Measurements from ENCODE around the gene MAD1L1. TPM values are rescaled to one million over a fixed set of nuclear protein-coding genes. Genes with fewer than 3 reads are reported as not detected.
A peak's percentile ranks its signal among the peaks of the same experiment; 100 is the strongest.

Gene MAD1L1
- total RNA-seq, 2 donors from 2014 or later = 39.5 to 79.4 TPM

- Mint-ChIP-seq H3K27ac (no peak overlapping the region), H3K9me3 (no peaks in the 10 kb centered on the region), H3K4me1 (ENCODE audit: low read depth in 2 of 2) (peaks cover 0 to 7% of the 10 kb centered on the region in 2 donors)
Observed at GRCh38 chr7:1993031-1993695, 239.6 kb downstream of the MAD1L1 start.

DNA sequence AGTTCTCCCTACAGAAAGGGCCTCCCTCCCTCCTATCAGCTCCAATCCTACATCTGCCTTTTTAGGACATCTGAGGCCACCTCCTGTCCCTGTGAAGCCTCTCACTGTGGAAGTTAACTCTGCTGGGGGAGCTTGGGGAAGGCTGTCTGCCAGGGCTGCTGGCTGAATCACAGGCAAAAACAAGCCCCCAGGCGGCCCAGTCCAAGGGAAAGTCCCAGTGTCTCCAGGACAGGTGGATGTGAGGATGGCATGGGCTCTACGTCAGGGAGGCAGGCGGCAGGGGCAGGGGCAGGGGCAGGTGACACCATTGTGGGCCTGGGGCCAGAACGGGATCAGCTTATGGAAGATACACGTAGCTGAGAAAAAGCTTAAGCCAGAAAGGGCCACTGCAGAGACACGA is 240.2 kb downstream of the MAD1L1 start:
- Mint-ChIP-seq H3K36me3 (no peaks in the 10 kb centered on the region), H3K4me1 (ENCODE audit: low read depth in 2 of 2) (peaks cover 0 to 12% of the 10 kb centered on the region in 2 donors), H3K27ac (no peak overlapping the region), H3K4me3 (no peak overlapping the region), H3K27me3 (no peaks in the 10 kb centered on the region), H3K9me3 (no peaks in the 10 kb centered on the region)
- DNase-seq (ENCODE audit: low spot score) (no peak), ATAC-seq (no peak)

More at GRCh38 chr7:1993031-1993695, 239.6 kb downstream of the MAD1L1 start:
- H3K36me3 Mint-ChIP-seq = no peaks in the 10 kb centered on the region
- ATAC-seq (no peak), DNase-seq (ENCODE audit: low spot score) (no peak)
- H3K4me3 Mint-ChIP-seq = no peak overlapping the region
- no peaks in the 10 kb centered on the region for H3K27me3 Mint-ChIP-seq

DNA sequence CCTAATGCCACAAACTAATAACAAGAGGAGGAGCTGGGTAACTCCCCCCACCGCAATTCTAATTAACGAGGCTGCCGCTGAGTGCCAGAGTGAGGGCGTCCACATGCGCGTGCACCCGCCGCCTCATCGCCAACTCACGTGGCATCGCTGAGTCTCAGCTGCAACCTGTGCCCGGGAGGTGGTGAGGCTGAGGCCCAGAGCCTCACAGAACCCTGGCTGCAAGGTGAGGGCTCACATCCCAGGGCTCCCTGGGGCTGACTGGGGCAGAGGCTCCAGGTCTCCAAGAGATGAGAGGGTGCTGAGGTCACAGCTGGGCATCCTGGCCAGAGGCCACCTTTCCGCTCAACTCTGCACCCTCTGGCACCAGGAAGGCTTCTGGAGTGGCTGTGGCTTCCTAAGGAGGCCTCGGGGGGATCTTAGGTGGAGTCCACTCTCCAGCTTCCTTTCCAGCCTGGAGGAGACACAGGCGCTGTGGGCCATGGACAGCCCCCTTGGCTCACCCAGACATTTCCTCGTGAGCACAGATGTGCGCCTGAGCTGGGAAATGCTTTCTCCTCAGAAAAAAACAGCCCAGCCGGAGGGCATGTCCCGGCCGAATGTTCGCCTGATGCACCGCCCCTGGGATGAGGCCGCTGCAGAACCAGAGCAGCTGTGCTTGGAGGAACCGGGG is 242.6 kb downstream of the MAD1L1 start:
- no peak overlapping the region for H3K4me3 Mint-ChIP-seq
- no peaks in the 10 kb centered on the region for H3K27me3 Mint-ChIP-seq
- H3K36me3 Mint-ChIP-seq = peaks cover 6% of the 10 kb centered on the region
- H3K9me3 Mint-ChIP-seq = no peaks in the 10 kb centered on the region
- H3K4me1 Mint-ChIP-seq (ENCODE audit: low read depth in 2 of 2) = peaks cover 20 to 30% of the 10 kb centered on the region in 2 donors
- DNase-seq (ENCODE audit: low spot score) (peak; percentile 41), ATAC-seq (no peak)
- H3K27ac Mint-ChIP-seq = no peak overlapping the region

DNA sequence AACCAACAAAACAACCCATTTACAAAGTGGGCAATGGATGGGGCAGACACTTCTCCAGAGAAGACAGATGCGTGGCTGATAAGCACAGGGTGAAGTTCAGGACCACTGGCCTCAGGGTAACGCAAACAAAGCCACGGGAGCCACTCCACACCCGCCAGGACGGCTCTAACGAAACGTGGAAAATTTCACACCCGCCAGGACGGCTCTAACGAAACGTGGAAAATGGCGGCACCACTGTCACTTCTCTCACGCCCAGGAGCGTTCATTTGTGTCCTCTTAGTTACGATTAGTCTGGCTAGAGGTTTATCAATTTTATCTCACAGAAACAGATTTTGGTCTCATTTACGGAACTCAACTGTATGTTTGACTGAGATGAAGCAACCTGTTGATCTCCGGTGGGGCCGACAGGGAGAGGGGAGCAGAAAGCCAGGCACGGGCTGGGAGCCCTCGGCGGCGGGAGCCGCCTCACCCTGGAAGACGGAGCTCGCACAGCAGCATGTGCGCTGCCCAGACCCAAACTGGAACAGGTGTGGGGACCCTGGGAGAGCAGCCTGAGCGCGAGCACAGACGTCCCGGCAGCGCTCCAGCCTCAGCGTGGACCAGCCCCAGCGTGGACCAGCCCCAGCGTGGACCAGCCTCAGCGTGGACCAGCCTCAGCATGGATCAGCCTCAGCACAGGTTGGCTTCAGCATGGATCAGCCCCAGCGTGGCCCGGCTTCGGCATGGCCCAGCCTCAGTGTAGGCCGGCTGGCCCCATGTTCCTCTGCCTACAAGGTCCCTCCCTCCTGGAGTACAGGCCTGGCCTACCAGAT is 243.5 kb downstream of the MAD1L1 start:
- Mint-ChIP-seq H3K36me3 (peaks cover 6% of the 10 kb centered on the region), H3K4me1 (ENCODE audit: low read depth in 2 of 2) (peaks cover 20 to 30% of the 10 kb centered on the region in 2 donors), H3K27me3 (no peaks in the 10 kb centered on the region), H3K9me3 (no peaks in the 10 kb centered on the region), H3K27ac (no peak overlapping the region), H3K4me3 (no peak overlapping the region)
- DNase-seq (ENCODE audit: low spot score) (no peak), ATAC-seq (no peak)

- DNase-seq (ENCODE audit: low spot score) (no peak), ATAC-seq (no peak)
- H3K9me3 Mint-ChIP-seq = no peaks in the 10 kb centered on the region
- no peaks in the 10 kb centered on the region for H3K27me3 Mint-ChIP-seq
- H3K4me3 Mint-ChIP-seq = no peak overlapping the region
- peaks cover 20 to 26% of the 10 kb centered on the region in 2 donors for H3K4me1 Mint-ChIP-seq (ENCODE audit: low read depth in 2 of 2)
- H3K36me3 Mint-ChIP-seq = peaks cover 6% of the 10 kb centered on the region
- no peak overlapping the region for H3K27ac Mint-ChIP-seq
Observed at GRCh38 chr7:1988533-1988930, 244.2 kb downstream of the MAD1L1 start.

- Mint-ChIP-seq H3K9me3 (no peaks in the 10 kb centered on the region), H3K36me3 (peaks cover 6% of the 10 kb centered on the region), H3K4me1 (ENCODE audit: low read depth in 2 of 2) (peaks cover 20 to 26% of the 10 kb centered on the region in 2 donors), H3K27ac (peak overlapping the region in 1 of 2 donors; percentile 64), H3K27me3 (no peaks in the 10 kb centered on the region), H3K4me3 (no peak overlapping the region)
- ATAC-seq = no peak
- DNase-seq (ENCODE audit: low spot score) = peak; percentile 58
Observed at GRCh38 chr7:1987591-1988532, 244.9 kb downstream of the MAD1L1 start.

GRCh38 chr7:1987084-1987535 is 245.6 kb downstream of the MAD1L1 start:
- peak; percentile 56 for DNase-seq (ENCODE audit: low spot score)
- peaks cover 20 to 26% of the 10 kb centered on the region in 2 donors for H3K4me1 Mint-ChIP-seq (ENCODE audit: low read depth in 2 of 2)
- H3K27ac Mint-ChIP-seq = peak overlapping the region; percentile 64 to 79
- ATAC-seq = peak in 1 of 2 donors; percentile 8
- peak overlapping the region; percentile 82 for H3K4me3 Mint-ChIP-seq
- H3K27me3 Mint-ChIP-seq = no peaks in the 10 kb centered on the region
- no peaks in the 10 kb centered on the region for H3K9me3 Mint-ChIP-seq
- H3K36me3 Mint-ChIP-seq = peaks cover 6% of the 10 kb centered on the region

DNA sequence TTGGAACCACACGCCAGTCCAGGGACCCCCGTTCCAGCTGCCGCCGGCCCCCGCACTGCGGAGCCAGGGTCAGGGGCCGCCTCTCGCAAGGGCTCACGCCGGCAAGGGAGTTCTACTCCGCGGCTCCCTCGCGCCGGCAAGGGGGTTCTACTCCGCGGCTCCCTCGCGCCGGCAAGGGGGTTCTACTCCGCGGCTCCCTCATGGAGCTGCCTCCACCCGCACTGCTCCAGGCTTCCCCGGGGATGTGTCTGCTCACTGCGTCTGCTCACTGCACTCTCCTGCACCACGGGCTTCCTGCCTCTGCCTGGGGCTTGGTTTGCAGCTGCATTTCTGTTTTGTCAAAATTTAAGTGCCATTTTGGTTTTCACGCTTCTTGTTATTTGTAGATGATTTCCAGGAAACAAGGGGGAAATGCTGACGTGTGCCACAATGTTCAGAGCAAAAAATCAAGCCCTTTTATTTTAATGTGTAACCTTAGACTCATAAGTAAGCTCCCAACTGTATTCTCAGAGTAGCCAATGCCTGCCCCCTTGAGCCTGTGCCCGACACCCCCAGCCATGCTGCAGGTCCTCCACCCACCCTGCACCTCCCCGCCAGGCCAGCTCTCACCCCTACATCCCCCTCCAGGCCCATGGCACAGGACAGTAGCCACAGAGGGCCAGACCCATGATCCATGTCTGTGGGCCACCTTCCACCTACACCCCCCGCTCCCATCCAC is 246.2 kb downstream of the MAD1L1 start:
- DNase-seq (ENCODE audit: low spot score) = peak; percentile 64
- peak; percentile 83 to 85 for ATAC-seq
- Mint-ChIP-seq H3K4me1 (ENCODE audit: low read depth in 2 of 2) (peaks cover 20 to 26% of the 10 kb centered on the region in 2 donors), H3K36me3 (peaks cover 6% of the 10 kb centered on the region), H3K27ac (peak overlapping the region; percentile 64 to 79), H3K4me3 (peak overlapping the region; percentile 82), H3K27me3 (no peaks in the 10 kb centered on the region), H3K9me3 (no peaks in the 10 kb centered on the region)

- no peak overlapping the region for H3K4me3 Mint-ChIP-seq
- H3K4me1 Mint-ChIP-seq (ENCODE audit: low read depth in 2 of 2) = peaks cover 20 to 26% of the 10 kb centered on the region in 2 donors
- H3K36me3 Mint-ChIP-seq = peaks cover 6% of the 10 kb centered on the region
- H3K9me3 Mint-ChIP-seq = no peaks in the 10 kb centered on the region
- no peaks in the 10 kb centered on the region for H3K27me3 Mint-ChIP-seq
- H3K27ac Mint-ChIP-seq = no peak overlapping the region
- no peak for DNase-seq (ENCODE audit: low spot score)
- no peak for ATAC-seq
Observed at GRCh38 chr7:1985936-1986335, 246.8 kb downstream of the MAD1L1 start.

DNA sequence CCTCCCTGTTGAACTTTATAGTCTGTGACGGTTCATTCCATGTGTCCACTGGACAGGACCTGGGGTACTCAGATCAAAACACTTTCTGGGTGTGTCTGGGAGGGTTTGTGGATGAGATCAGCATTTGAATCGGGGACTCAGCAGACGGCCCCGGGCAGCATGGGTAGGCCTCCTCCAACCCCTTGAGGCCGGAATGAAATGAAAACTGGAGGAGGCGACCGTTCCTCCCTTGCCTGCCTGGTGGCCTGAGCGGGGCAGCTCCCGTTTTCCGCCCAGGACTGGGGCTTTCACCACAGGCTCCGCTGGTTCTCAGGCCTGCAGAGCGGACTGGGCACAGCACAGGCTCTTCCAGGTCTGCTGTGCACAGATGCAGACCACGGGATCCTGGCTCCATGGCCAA is 247.7 kb downstream of the MAD1L1 start:
- Mint-ChIP-seq H3K27ac (no peak overlapping the region), H3K27me3 (peaks cover 0 to 2% of the 10 kb centered on the region in 2 donors), H3K4me1 (ENCODE audit: low read depth in 2 of 2) (peaks cover 20 to 26% of the 10 kb centered on the region in 2 donors), H3K9me3 (no peaks in the 10 kb centered on the region), H3K4me3 (no peak overlapping the region), H3K36me3 (peaks cover 6% of the 10 kb centered on the region)
- DNase-seq (ENCODE audit: low spot score) (no peak), ATAC-seq (no peak)

DNA sequence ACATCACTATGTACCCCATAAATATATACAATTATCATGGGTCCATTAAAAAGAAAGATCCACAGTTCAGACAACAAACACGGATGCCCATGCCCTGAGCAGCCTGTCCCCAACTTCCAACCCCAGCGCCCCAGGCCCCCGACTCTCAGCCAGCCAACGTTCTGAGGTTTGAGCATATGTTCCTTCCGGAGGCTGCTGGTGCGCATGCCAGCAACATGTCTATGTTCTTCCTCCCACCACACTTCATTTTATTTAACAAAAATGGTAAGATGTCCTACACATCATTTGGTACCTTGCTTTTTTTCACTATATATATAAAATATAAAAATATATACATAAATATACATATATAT is 250.9 kb downstream of the MAD1L1 start:
- H3K4me1 Mint-ChIP-seq (ENCODE audit: low read depth in 2 of 2) = peaks cover 15 to 16% of the 10 kb centered on the region in 2 donors
- peaks cover 0 to 6% of the 10 kb centered on the region in 2 donors for H3K27me3 Mint-ChIP-seq
- DNase-seq (ENCODE audit: low spot score) (no peak), ATAC-seq (no peak)
- H3K4me3 Mint-ChIP-seq = no peak overlapping the region
- H3K27ac Mint-ChIP-seq = no peak overlapping the region
- H3K9me3 Mint-ChIP-seq = no peaks in the 10 kb centered on the region
- H3K36me3 Mint-ChIP-seq = peaks cover 6% of the 10 kb centered on the region

DNA sequence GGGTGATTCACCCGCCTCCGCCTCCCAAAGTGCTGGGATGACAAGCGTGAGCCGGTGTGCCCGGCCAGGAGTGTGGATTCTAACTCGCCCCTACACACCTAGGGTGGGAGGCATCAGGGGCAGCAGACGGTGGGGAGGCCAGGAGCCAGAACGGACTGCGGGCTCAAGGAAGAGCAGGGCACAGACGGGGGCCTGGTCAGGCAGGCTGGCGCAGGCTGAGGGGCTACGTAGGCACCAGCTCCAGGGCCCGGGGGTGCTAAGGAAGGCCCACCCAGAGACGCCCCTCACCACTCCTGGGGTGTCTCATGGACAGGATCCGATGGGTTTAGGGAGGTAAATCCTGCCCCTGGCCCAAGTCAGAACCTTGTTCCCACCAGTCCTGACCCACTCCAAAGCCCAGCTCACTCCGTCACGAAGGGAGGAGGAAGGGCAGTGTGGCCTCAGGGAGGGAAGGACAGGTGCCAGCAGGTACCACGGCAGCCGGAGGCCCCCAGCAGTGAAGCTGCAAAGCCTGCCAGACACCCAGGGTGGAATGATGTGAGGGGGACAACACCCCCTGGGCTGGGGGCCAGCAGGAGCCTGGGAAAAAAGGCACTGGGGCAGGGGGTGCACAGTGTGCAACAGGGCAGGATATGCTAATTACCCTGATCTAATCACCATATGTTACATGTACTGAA is 251.4 kb downstream of the MAD1L1 start:
- Mint-ChIP-seq H3K36me3 (peaks cover 6% of the 10 kb centered on the region), H3K9me3 (no peaks in the 10 kb centered on the region), H3K4me1 (ENCODE audit: low read depth in 2 of 2) (peaks cover 10 to 11% of the 10 kb centered on the region in 2 donors), H3K4me3 (no peak overlapping the region), H3K27me3 (peaks cover 0 to 6% of the 10 kb centered on the region in 2 donors), H3K27ac (no peak overlapping the region)
- DNase-seq (ENCODE audit: low spot score) = no peak
- ATAC-seq = no peak
